SK-N-SH (cell line): ENCODE data around the gene ATF6. TPM values are rescaled to one million over a fixed set of nuclear protein-coding genes. Genes with fewer than 3 reads are reported as not detected.

Experiments
- CTCF ChIA-PET: fragments of 300-600, 350-600 bp; formaldehyde crosslinking; extraction: SDS; loops from one replicate; lab custom pipeline; 2021; lab: Yijun Ruan, JAX
- POLR2A ChIA-PET: fragments of 350-600 bp; sonication (Branson Sonifier 250); formaldehyde crosslinking; extraction: SDS; loops from one replicate; lab custom pipeline; 2020; ENCODE audit warnings: antibody characterized with exemption, inconsistent platforms; lab: Yijun Ruan, JAX
- DNase-seq: peaks from one replicate; pipeline ENCODE4 v3.0.0; 2012
- H2AFZ ChIP-seq: fragments of 200-600 bp; sonication (generic); 2 replicates; pipeline ENCODE4 v1.8.1; 2016; ENCODE audit warnings: antibody characterized with exemption, mild to moderate bottlenecking, low read depth
- H3F3A ChIP-seq: fragments of 200-600 bp; sonication (generic); replicated peaks from 2 replicates; pipeline ENCODE3; 2016; ENCODE audit warnings: antibody characterized with exemption, mild to moderate bottlenecking; ENCODE audit not compliant: insufficient read depth
- H3K27ac ChIP-seq, 2 experiments: fragments of 200-500 bp in 1 of 2; fragments of 200-600 bp in 1 of 2; sonication (Bioruptor generic) in 1 of 2; sonication (generic), shearing (Covaris generic) in 1 of 2; 2 replicates each; pipeline versions ENCODE4 v1.5.1 to v1.6.1; 2014 to 2016; ENCODE audit warnings: low read depth in 2 of 2, inconsistent platforms in 1 of 2, low read length in 1 of 2, mild to moderate bottlenecking in 1 of 2, mixed read lengths in 1 of 2
- H3K27me3 ChIP-seq: fragments of 200-600 bp; sonication (generic), shearing (Covaris generic); 2 replicates; pipeline ENCODE4 v1.6.1; 2016; ENCODE audit warnings: mixed run types; ENCODE audit not compliant: insufficient read depth
- H3K36me3 ChIP-seq, 2 experiments: fragments of 200-500 bp in 1 of 2; fragments of 200-600 bp in 1 of 2; sonication (Bioruptor generic) in 1 of 2; sonication (generic) in 1 of 2; replicated peaks in 1 of 2; 2 replicates each; pipeline versions ENCODE3 to v1.5.1; 2014 to 2016; ENCODE audit warnings: low read length in 1 of 2, mild to moderate bottlenecking in 1 of 2; ENCODE audit not compliant: insufficient read depth in 2 of 2, control insufficient read depth in 1 of 2
- H3K4me1 ChIP-seq, 2 experiments: fragments of 200-500 bp in 1 of 2; fragments of 200-600 bp in 1 of 2; sonication (Bioruptor generic) in 1 of 2; sonication (generic), shearing (Covaris generic) in 1 of 2; 2 replicates each; pipeline versions ENCODE4 v1.5.1 to v1.6.1; 2014 to 2016; ENCODE audit warnings: low read depth in 1 of 2, low read length in 1 of 2, mixed run types in 1 of 2; ENCODE audit not compliant: insufficient read depth in 2 of 2, control insufficient read depth in 1 of 2
- H3K4me2 ChIP-seq: fragments of 200-600 bp; sonication (generic), shearing (Covaris generic); 2 replicates; pipeline ENCODE4 v1.6.1; 2017; ENCODE audit warnings: mixed run types
- H3K4me3 ChIP-seq, 2 experiments: fragments of 200-500 bp in 1 of 2; fragments of 200-600 bp in 1 of 2; sonication (Bioruptor generic) in 1 of 2; sonication (generic), shearing (Covaris generic) in 1 of 2; 2 replicates each; pipeline versions ENCODE4 v1.5.1 to v1.8.1; 2014 to 2016; ENCODE audit warnings: low read depth in 2 of 2, inconsistent platforms in 1 of 2, low read length in 1 of 2, mild to moderate bottlenecking in 1 of 2, mixed read lengths in 1 of 2, moderate library complexity in 1 of 2
- H3K79me2 ChIP-seq: fragments of 200-600 bp; sonication (generic); 2 replicates; pipeline ENCODE4 v1.8.1; 2017; ENCODE audit warnings: mild to moderate bottlenecking; ENCODE audit not compliant: insufficient read depth
- H3K9ac ChIP-seq: fragments of 200-600 bp; sonication (generic); 2 replicates; pipeline ENCODE4 v1.6.1; 2017; ENCODE audit warnings: mixed run types
- H3K9me2 ChIP-seq: fragments of 200-600 bp; sonication (generic); 2 replicates; pipeline ENCODE4 v1.6.1; 2017; ENCODE audit warnings: mixed run types
- H3K9me3 ChIP-seq: fragments of 200-600 bp; sonication (generic); 2 replicates; pipeline ENCODE4 v1.6.1; 2017; ENCODE audit warnings: mixed run types, mild to moderate bottlenecking, moderate library complexity
- H4K20me1 ChIP-seq: fragments of 200-600 bp; sonication (generic); 2 replicates; pipeline ENCODE4 v1.6.1; 2017; ENCODE audit warnings: mild to moderate bottlenecking, mixed run types; ENCODE audit not compliant: insufficient read depth
- CHD2 ChIP-seq: fragments of 150-350 bp; IDR thresholded peaks from 2 replicates; pipeline ENCODE4 v1.6.1; 2018; ENCODE audit warnings: low read length; ENCODE audit not compliant: partially characterized antibody
- CTCF ChIP-seq: fragments of 200-600 bp; sonication (generic); IDR thresholded peaks from 2 replicates; pipeline ENCODE4 v1.6.1; 2017; ENCODE audit warnings: antibody characterized with exemption, mild to moderate bottlenecking, moderate library complexity
- ELF1 ChIP-seq: IDR thresholded peaks from 2 replicates; pipeline ENCODE4 v1.4.0; 2012
- EP300 ChIP-seq, 2 experiments: IDR thresholded peaks; 2 replicates each; pipeline versions ENCODE4 v1.4.0 to v1.6.1; 2012; ENCODE audit warnings: borderline replicate concordance in 1 of 2, low read depth in 1 of 2, low read length in 1 of 2
- EZH2phosphoT487 ChIP-seq: fragments of 200-600 bp; sonication (generic); IDR thresholded peaks from 2 replicates; pipeline ENCODE4 v1.6.1; 2017; ENCODE audit warnings: low read depth, mixed run types, mild to moderate bottlenecking, antibody characterized with exemption, moderate library complexity, borderline replicate concordance
- FOXM1 ChIP-seq: IDR thresholded peaks from 2 replicates; pipeline ENCODE4 v1.4.0; 2012; ENCODE audit warnings: low read depth, mild to moderate bottlenecking
- GABPA ChIP-seq: IDR thresholded peaks from 2 replicates; pipeline ENCODE4 v1.4.0; 2012; ENCODE audit warnings: low read depth, mild to moderate bottlenecking
- MEF2A ChIP-seq: IDR thresholded peaks from 2 replicates; pipeline ENCODE4 v1.4.0; 2012; ENCODE audit warnings: low read depth, borderline replicate concordance
- MXI1 ChIP-seq: IDR thresholded peaks from 2 replicates; pipeline ENCODE4 v1.6.1; 2012; ENCODE audit warnings: mild to moderate bottlenecking, low read depth, low read length, improper control_type of control experiment
- NRF1 ChIP-seq: IDR thresholded peaks from 2 replicates; pipeline ENCODE4 v1.6.1; 2012; ENCODE audit warnings: low read depth, mild to moderate bottlenecking, low read length
- RCOR1 ChIP-seq: fragments of 150-350 bp; IDR thresholded peaks from 2 replicates; pipeline ENCODE4 v1.6.1; 2017; ENCODE audit warnings: antibody characterized with exemption, low read length
- RFX5 ChIP-seq: IDR thresholded peaks from 2 replicates; pipeline ENCODE4 v1.6.1; 2012; ENCODE audit warnings: mild to moderate bottlenecking, improper control_type of control experiment, low read length
- RXRA ChIP-seq: IDR thresholded peaks from 2 replicates; pipeline ENCODE4 v1.4.0; 2012; ENCODE audit warnings: low read depth, mild to moderate bottlenecking, borderline replicate concordance
- SMC3 ChIP-seq: IDR thresholded peaks from 2 replicates; pipeline ENCODE4 v1.6.1; 2012; ENCODE audit warnings: low read depth, low read length, improper control_type of control experiment
- TCF12 ChIP-seq: IDR thresholded peaks from 2 replicates; pipeline ENCODE4 v1.4.0; 2012
- TEAD4 ChIP-seq: IDR thresholded peaks from 2 replicates; pipeline ENCODE4 v1.4.0; 2012; ENCODE audit warnings: mild to moderate bottlenecking, borderline replicate concordance; ENCODE audit not compliant: insufficient read depth
- USF1 ChIP-seq: IDR thresholded peaks from 2 replicates; pipeline ENCODE4 v1.4.0; 2012; ENCODE audit warnings: low read depth, borderline replicate concordance
- USF2 ChIP-seq: fragments of 150-350 bp; IDR thresholded peaks from 2 replicates; pipeline ENCODE4 v1.6.1; 2017; ENCODE audit warnings: antibody characterized with exemption, low read length, low read depth, borderline replicate concordance
- WGBS: methylation state at CpG from one replicate; pipeline ENCODE4 v1.1.6; 2017; ENCODE audit warnings: low lambda C conversion rate; 5-methylcytosine and 5-hydroxymethylcytosine counted together
- polyA plus RNA-seq, 3 experiments: library from polyadenylated mRNA; depleted of rRNA; stranded (reverse); fragments of >200 nt; gene quantifications; 2 replicates each; pipeline ENCODE4 v1.2.3, GENCODE V29; 2012

The ATF6 gene
- polyA plus RNA-seq, 1 of the 3 experiments (the other 2 are of a cell fraction) = 8.8 TPM

GRCh38 chr1:161954466-161954865 is 188.3 kb downstream of the ATF6 start:
- ChIA-PET POLR2A (no interaction called here), CTCF (interaction anchor here (0.5 to 2.0 kb wide), 3 partner anchors 13 to 162 kb away, joined by 3 to 8 read pairs (median 3); no protein-coding TSS in a partner anchor)
- Histone ChIP-seq H2AFZ (no peak overlapping the region), H3K27ac (peak overlapping the region; percentile 81 to 88; a peak in 3 of 4 replicates), H3K4me2 (no peak overlapping the region), H3K9me2 (no peaks in the 10 kb centered on the region), H3K9ac (no peak overlapping the region), H3K4me3 (no peak overlapping the region), H3F3A (peaks cover 15% of the 10 kb centered on the region), H3K36me3 (peaks cover 0 to 6% of the 10 kb centered on the region in 2 experiments), H4K20me1 (no peaks in the 10 kb centered on the region), H3K9me3 (no peaks in the 10 kb centered on the region), H3K79me2 (no peaks in the 10 kb centered on the region), H3K27me3 (no peaks in the 10 kb centered on the region), H3K4me1 (peaks cover 43 to 44% of the 10 kb centered on the region in 2 experiments)
- no peak for DNase-seq
- TF ChIP-seq TCF12 (0 out of 2 replicates have a peak, but pooled peaks have one; percentile 10), MXI1 (0 out of 2 replicates have a peak, but pooled peaks have one; percentile 26), RCOR1 (peak; percentile 69), NRF1 (no peak), EP300 (IDR thresholded peaks at IDR 0.05; ENCODE audit: borderline replicate concordance in 1 of 2, low read depth in 1 of 2, low read length in 1 of 2) (peak in 1 of 2 experiments; percentile 58; a peak in 1 of 4 replicates), RXRA (no peak), CHD2 (peak; percentile 20)

GRCh38 chr1:161955606-161956005 is 189.5 kb downstream of the ATF6 start:
- ChIA-PET CTCF (interaction anchor here (1.2 to 1.4 kb wide), 2 partner anchors 19 to 101 kb away, joined by 3 read pairs; no protein-coding TSS in a partner anchor), POLR2A (no interaction called here)
- H3K27ac ChIP-seq = peak overlapping the region; percentile 81 to 88
- no peak for TF ChIP-seq RXRA
- H3K9me2 ChIP-seq = no peaks in the 10 kb centered on the region
- H3K4me3 ChIP-seq = no peak overlapping the region
- no peaks in the 10 kb centered on the region for H4K20me1 ChIP-seq
- peaks cover 0 to 7% of the 10 kb centered on the region in 2 experiments for H3K36me3 ChIP-seq
- H2AFZ ChIP-seq = no peak overlapping the region
- no peaks in the 10 kb centered on the region for H3K9me3 ChIP-seq
- no peak for DNase-seq
- H3K27me3 ChIP-seq = no peaks in the 10 kb centered on the region
- peaks cover 44% of the 10 kb centered on the region in 2 experiments for H3K4me1 ChIP-seq
- H3K9ac ChIP-seq = no peak overlapping the region
- 96% methylated on average over 2 of the region's 2 CpGs for WGBS
- H3K4me2 ChIP-seq = no peak overlapping the region; the same call in 1 of the 2 replicates
- peaks cover 15% of the 10 kb centered on the region for H3F3A ChIP-seq
- H3K79me2 ChIP-seq = no peaks in the 10 kb centered on the region

GRCh38 chr1:161956097-161956496 is 190.0 kb downstream of the ATF6 start:
- no peak overlapping the region for H3K4me3 ChIP-seq
- H3K9me2 ChIP-seq = no peaks in the 10 kb centered on the region
- peak overlapping the region; percentile 15; the same call in 1 of the 2 replicates for H3K4me2 ChIP-seq
- peak overlapping the region; percentile 81 to 89 for H3K27ac ChIP-seq
- H4K20me1 ChIP-seq = no peaks in the 10 kb centered on the region
- H2AFZ ChIP-seq = no peak overlapping the region
- DNase-seq = no peak
- POLR2A ChIA-PET = no interaction called here
- H3K9ac ChIP-seq = no peak overlapping the region; the same call in 1 of the 2 replicates
- no peaks in the 10 kb centered on the region for H3K27me3 ChIP-seq
- WGBS = 33% methylated on average over 4 of the region's 4 CpGs
- H3K36me3 ChIP-seq = peaks cover 0 to 8% of the 10 kb centered on the region in 2 experiments
- peaks cover 19% of the 10 kb centered on the region for H3F3A ChIP-seq
- no peaks in the 10 kb centered on the region for H3K9me3 ChIP-seq
- peaks cover 44 to 49% of the 10 kb centered on the region in 2 experiments for H3K4me1 ChIP-seq
- H3K79me2 ChIP-seq = no peaks in the 10 kb centered on the region
- CTCF ChIA-PET = interaction anchor here (1.2 kb wide), 1 partner anchor 18 kb away, joined by 3 read pairs; no protein-coding TSS in a partner anchor
- TF ChIP-seq GABPA = no peak
- no peak for TF ChIP-seq CTCF
- no peak for TF ChIP-seq RFX5
- TF ChIP-seq USF1 = peak; percentile 78
- TF ChIP-seq SMC3 = no peak
- TF ChIP-seq MXI1 = no peak
- TF ChIP-seq USF2 = no peak
- no peak for TF ChIP-seq CHD2
- TF ChIP-seq TEAD4 = peak; percentile 46; the same call in 1 of the 2 replicates
- no peak for TF ChIP-seq ELF1
- TF ChIP-seq EZH2phosphoT487 = no peak
- peak; percentile 79 for TF ChIP-seq FOXM1
- TF ChIP-seq MEF2A = peak; percentile 55; the same call in 1 of the 2 replicates
- TF ChIP-seq TCF12 = peak; percentile 100
- peak; percentile 37; the same call in 1 of the 2 replicates for TF ChIP-seq RXRA
- TF ChIP-seq EP300 (IDR thresholded peaks at IDR 0.05; ENCODE audit: borderline replicate concordance in 1 of 2, low read depth in 1 of 2, low read length in 1 of 2) = peak; percentile 78 to 94
